GM19240 (cell line): ENCODE measurements around the gene BUD13.
A peak's percentile ranks its signal among the peaks of the same experiment; 100 is the strongest.
"Not testable (repeated sequence)": the region's sequence is repeated elsewhere in the genome, so short reads cannot be mapped to it uniquely, and the experiment has no call there.

Experiments used
- DNase-seq: peaks from one replicate; pipeline ENCODE4 v3.0.0; 2011; ENCODE audit warnings: low spot score; ENCODE audit not compliant: insufficient read length

Gene BUD13

GRCh38 chr11:116772443-116773202 lies at the start of gene BUD13:
BUD13 (minus strand) TSS chr11:116772987; CDS start chr11:116772964, 23 bp downstream.
- DNase-seq: peak; percentile 79

- no peak for DNase-seq
These were observed 49.8 kb upstream of the BUD13 start for GRCh38 chr11:116822575-116822974.

- no peak for DNase-seq
These were observed 48.5 kb upstream of the BUD13 start for GRCh38 chr11:116821050-116821918.

- no peak for DNase-seq
These were observed 46.3 kb upstream of the BUD13 start for GRCh38 chr11:116819049-116819448.

GRCh38 chr11:116814502-116814901 lies 41.7 kb upstream of the BUD13 start:
- DNase-seq: no peak

- no peak for DNase-seq
These were observed 41.1 kb upstream of the BUD13 start for GRCh38 chr11:116813781-116814471.

- no peak for DNase-seq
These were observed 40.4 kb upstream of the BUD13 start for GRCh38 chr11:116813170-116813569.

GRCh38 chr11:116812109-116812508 lies 39.3 kb upstream of the BUD13 start:
- no peak for DNase-seq

GRCh38 chr11:116811194-116811593 lies 38.4 kb upstream of the BUD13 start:
- DNase-seq: no peak

GRCh38 chr11:116808262-116809175 lies 35.7 kb upstream of the BUD13 start:
- no peak for DNase-seq

GRCh38 chr11:116807601-116808261 lies 34.9 kb upstream of the BUD13 start:
- no peak for DNase-seq

- DNase-seq: no peak
These were observed 31.2 kb upstream of the BUD13 start for GRCh38 chr11:116804001-116804400.

- DNase-seq: not testable (repeated sequence)
These were observed 28.9 kb upstream of the BUD13 start for GRCh38 chr11:116801662-116802061.

- no peak for DNase-seq
These were observed 27.8 kb upstream of the BUD13 start for GRCh38 chr11:116800610-116801009.

- DNase-seq: no peak
These were observed 25.6 kb upstream of the BUD13 start for GRCh38 chr11:116798368-116798767.

GRCh38 chr11:116797816-116798215 lies 25.0 kb upstream of the BUD13 start:
- no peak for DNase-seq

GRCh38 chr11:116796548-116796947 lies 23.8 kb upstream of the BUD13 start:
- no peak for DNase-seq

GRCh38 chr11:116794851-116795250 lies 22.1 kb upstream of the BUD13 start:
- DNase-seq: no peak

- no peak for DNase-seq
These were observed 20.9 kb upstream of the BUD13 start for GRCh38 chr11:116793772-116794097.
